ENCODE measurements around the gene ICOS. TPM values are rescaled to one million over a fixed set of nuclear protein-coding genes. Genes with fewer than 3 reads are reported as not detected.

ICOS gene
- total and polyA plus RNA-seq, 2 donors (not counting 3 experiments of a cell fraction or from before 2014, with no cell fraction given): not detected

- Histone ChIP-seq H3K4me3 (replicated peaks in 1 of 3; ENCODE audit: insufficient read depth in 1 of 3, low read depth in 1 of 3, low read length in 3 of 3) (no peak overlapping the region), H3K4me1 (ENCODE audit: control insufficient read depth, extremely low read depth, insufficient read depth, low read length) (no peaks in the 10 kb centered on the region), H3K27ac (ENCODE audit: insufficient read depth, low read depth, low read length) (no peak overlapping the region), H3K79me2 (ENCODE audit: control insufficient read depth, insufficient read depth, low read length) (no peaks in the 10 kb centered on the region), H2AFZ (ENCODE audit: low read depth, low read length) (no peak overlapping the region), H4K20me1 (replicated peaks; ENCODE audit: control insufficient read depth, extremely low read depth, insufficient read depth, low read length) (no peaks in the 10 kb centered on the region), H3K36me3 (ENCODE audit: control insufficient read depth in 2 of 2, extremely low read depth in 1 of 2, insufficient read depth in 2 of 2, low read length in 2 of 2) (no peaks in the 10 kb centered on the region), H3K9ac (replicated peaks; ENCODE audit: extremely low read depth, insufficient read depth, low read length) (no peak overlapping the region), H3K9me1 (replicated peaks; ENCODE audit: control insufficient read depth, extremely low read depth, insufficient read depth, low read length) (no peaks in the 10 kb centered on the region), H3K4me2 (ENCODE audit: insufficient read depth, low read length) (no peak overlapping the region), H3K9me3 (replicated peaks; ENCODE audit: control insufficient read depth, insufficient read depth, low read length) (no peaks in the 10 kb centered on the region), H3K27me3 (ENCODE audit: control insufficient read depth in 2 of 2, insufficient read depth in 2 of 2, low read length in 2 of 2) (peaks cover 22 to 27% of the 10 kb centered on the region in 2 experiments)
- ChIA-PET CTCF (no interaction called here), POLR2A (no interaction called here)
- DNase-seq (ENCODE audit: low read depth, low spot score): no peak
- no TSS peak for BruUV-seq (replicated peaks)
- intact Hi-C loops (cut with micrococcal nuclease) (no loop called here), dilution Hi-C loops (cut with MboI; ENCODE audit: extremely low pct_ligation_motif_present, low sequenced_read_pairs) (no loop called here)
- TF ChIP-seq MAX (IDR thresholded peaks at IDR 0.05; ENCODE audit: insufficient read depth, insufficient read length) (no peak), FOS (IDR thresholded peaks at IDR 0.05; ENCODE audit: borderline replicate concordance, insufficient read depth, low read length) (no peak), JUN (IDR thresholded peaks at IDR 0.05; ENCODE audit: borderline replicate concordance, insufficient read depth, insufficient read length, low read depth) (no peak), POLR2AphosphoS5 (IDR thresholded peaks at IDR 0.05; ENCODE audit: insufficient read depth, low read depth, low read length) (no peak), POLR2A (IDR thresholded peaks at IDR 0.05; ENCODE audit: low read depth, low read length) (no peak), GATA2 (IDR thresholded peaks at IDR 0.05; ENCODE audit: insufficient read depth, insufficient read length, low read depth, low read length) (no peak), EZH2 (IDR thresholded peaks at IDR 0.05; ENCODE audit: borderline replicate concordance, low read depth, low read length, severe bottlenecking) (no peak), CTCF (IDR thresholded peaks at IDR 0.05; ENCODE audit: extremely low read depth in 1 of 2, insufficient read depth in 1 of 2, low read depth in 1 of 2, low read length in 2 of 2) (no peak), MYC (IDR thresholded peaks at IDR 0.05; ENCODE audit: low read depth, low read length) (no peak)
- no peak for FAIRE-seq
Observed at GRCh38 chr2:203997481-203997880, 60.9 kb downstream of the ICOS start.
